HG03442 (cell line): Measurements from ENCODE around the gene TMEM151B.

ENCODE experiments used
- ATAC-seq: cut with Tn5 transposase; IDR thresholded peaks from one replicate; pipeline ENCODE4 v1.9.1; 2021; ENCODE audit warnings: mild to moderate bottlenecking, moderate library complexity; ENCODE audit not compliant: unreplicated experiment

TMEM151B gene

DNA sequence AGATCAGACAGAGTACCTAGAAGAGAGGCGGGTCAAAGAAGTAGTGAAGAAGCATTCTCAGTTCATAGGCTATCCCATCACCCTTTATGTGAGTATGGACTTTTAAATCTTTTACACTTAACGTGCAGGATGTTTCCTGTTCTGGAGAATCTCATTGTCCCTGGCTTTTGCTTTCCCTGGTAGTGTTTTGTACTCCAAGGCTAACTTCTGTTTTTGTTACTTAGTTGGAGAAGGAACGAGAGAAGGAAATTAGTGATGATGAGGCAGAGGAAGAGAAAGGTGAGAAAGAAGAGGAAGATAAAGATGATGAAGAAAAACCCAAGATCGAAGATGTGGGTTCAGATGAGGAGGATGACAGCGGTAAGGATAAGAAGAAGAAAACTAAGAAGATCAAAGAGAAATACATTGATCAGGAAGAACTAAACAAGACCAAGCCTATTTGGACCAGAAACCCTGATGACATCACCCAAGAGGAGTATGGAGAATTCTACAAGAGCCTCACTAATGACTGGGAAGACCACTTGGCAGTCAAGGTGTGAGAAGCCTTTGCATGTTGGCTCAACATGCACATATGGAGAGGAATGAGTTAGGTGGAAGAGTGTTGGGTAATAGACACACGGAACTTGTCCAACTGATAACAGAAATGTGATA is 20.1 kb upstream of the TMEM151B start:
- ATAC-seq: no peak

- ATAC-seq: no peak
Observed at GRCh38 chr6:44250718-44251123, 19.5 kb upstream of the TMEM151B start.

DNA sequence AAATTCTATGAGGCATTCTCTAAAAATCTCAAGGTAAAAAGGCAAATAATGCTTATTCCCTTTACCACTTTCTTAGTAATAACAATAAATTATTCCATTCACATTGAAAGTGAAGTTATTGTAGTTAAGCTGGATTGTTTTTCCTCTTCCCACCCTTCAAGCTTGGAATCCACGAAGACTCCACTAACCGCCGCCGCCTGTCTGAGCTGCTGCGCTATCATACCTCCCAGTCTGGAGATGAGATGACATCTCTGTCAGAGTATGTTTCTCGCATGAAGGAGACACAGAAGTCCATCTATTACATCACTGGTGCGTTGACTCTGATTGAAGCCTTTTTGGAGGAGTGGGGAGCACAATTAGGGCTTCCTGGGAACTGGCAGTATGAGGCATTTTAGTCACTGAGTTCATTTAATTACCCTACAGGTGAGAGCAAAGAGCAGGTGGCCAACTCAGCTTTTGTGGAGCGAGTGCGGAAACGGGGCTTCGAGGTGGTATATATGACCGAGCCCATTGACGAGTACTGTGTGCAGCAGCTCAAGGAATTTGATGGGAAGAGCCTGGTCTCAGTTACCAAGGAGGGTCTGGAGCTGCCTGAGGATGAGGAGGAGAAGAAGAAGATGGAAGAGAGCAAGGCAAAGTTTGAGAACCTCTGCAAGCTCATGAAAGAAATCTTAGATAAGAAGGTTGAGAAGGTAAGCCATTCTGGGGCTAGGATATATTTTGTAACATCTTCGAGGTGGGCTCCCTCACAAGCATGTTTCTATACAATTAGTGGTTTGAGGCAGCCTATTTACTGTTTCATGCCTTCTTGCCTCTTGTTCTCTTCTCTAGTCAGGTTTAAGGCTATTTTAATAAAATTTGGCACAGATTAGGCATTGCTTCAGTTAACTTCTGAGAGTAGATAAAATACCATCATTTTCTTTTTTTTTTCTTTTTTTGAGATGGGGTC is 18.4 kb upstream of the TMEM151B start:
- ATAC-seq: no peak

DNA sequence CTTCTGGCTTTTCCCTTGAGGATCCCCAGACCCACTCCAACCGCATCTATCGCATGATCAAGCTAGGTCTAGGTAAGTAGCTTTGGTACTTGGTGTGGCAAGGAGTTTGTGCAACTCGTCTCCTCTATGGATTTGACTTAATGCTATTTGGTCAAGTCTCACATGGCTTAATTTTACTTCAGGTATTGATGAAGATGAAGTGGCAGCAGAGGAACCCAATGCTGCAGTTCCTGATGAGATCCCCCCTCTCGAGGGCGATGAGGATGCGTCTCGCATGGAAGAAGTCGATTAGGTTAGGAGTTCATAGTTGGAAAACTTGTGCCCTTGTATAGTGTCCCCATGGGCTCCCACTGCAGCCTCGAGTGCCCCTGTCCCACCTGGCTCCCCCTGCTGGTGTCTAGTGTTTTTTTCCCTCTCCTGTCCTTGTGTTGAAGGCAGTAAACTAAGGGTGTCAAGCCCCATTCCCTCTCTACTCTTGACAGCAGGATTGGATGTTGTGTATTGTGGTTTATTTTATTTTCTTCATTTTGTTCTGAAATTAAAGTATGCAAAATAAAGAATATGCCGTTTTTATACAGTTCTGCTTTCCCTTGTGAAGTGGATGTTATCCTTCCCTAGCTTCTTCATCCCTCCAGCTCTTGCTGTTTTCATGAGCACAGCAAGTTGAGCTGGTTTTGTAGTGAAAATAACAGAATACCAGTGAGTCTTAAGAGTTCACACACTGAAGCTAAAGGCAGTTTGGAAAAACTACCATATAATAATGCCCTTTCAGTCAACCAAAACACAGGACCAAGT is 16.7 kb upstream of the TMEM151B start:
- no peak for ATAC-seq

- no peak for ATAC-seq
Observed at GRCh38 chr6:44254191-44255104, 15.8 kb upstream of the TMEM151B start.

DNA sequence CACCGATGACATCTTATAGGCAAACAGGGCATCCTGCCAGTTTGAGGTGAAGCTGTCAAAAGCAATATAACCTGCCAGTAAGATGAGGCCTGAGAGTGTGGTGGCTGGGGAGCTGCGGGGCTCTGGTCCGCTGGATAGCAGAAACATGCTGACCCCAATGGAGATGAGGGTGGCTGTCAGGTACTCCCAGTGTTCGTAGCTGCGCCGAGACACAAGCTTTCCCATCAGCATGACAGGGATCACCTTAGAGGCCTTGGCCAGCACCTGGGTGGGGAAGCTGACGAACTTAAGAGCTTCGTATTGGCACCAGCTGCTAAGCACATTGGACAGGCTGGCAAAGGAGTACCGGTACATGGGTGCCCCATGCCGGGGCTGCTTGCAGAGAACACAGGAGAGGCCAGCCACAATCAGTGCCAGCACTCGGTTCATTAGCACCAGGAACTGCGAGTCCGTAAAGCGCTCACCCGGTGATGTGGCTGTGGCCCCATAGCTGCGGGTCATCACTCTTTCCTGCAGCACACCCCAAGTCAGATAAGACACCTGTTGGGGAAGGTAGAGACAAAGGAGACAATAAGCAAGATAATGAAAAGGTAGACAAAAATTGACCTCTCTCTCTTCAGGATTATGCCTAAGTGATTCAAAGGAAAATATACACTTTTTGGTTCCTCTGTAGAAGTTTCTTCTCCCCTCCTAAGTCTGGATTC is 15.0 kb upstream of the TMEM151B start:
- no peak for ATAC-seq

DNA sequence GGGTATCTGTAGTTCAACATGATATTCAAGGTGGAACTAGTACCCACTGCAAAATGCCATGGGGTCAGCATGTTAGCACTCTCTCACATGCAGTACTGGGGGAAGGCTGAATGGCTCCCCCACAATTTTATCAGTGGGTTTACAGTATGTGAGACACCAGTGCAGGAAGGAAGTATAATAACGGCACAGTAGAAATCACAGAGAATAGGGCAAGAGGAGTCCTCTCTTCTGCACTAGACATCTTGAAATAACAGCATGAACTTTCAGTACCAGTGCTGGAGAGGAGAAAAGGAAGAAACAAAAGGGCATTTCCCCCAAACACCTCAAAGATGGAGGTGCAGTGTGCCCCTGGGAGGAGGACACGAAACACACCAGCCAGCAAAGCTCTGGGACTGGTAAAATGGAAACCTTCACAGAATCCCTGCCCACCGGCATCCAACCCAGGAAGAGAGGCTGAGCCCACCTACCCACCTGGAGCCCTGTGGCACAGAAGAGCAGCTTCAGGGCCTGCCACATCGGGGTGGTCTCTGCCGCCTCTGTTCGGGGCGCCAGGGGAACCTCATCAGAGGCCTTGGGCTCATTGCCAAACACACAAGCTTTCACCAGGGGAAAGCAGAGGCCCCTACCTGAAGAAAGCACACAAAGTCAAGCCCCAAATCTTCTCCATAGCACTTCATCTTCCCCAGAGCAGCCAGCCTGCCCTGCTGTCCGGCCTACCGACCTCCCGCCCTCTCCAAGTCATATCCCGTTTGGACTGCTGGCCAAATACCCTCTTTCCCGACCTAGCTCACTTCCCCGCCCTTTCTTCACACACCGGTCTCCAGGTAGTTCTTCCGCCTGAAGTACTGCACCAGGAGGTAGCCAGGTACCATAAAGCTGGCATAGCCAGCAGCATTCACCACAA is 14.1 kb upstream of the TMEM151B start:
- ATAC-seq: no peak

DNA sequence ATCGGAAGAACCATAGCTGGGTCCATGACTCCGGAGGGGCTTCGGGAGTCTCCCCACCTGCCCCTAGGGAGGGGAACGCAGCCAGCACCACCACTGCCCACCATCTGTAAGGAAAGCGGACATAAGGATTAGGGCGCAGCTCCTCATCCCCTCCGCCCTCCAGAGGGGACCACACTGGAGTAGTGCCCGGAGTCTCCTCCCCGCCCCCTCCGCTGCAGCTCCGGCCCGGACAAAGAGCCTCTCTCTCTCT is 13.6 kb upstream of the TMEM151B start:
- ATAC-seq: no peak

- peak; percentile 42 for ATAC-seq
Observed at GRCh38 chr6:44257025-44257752, 13.1 kb upstream of the TMEM151B start, which contains the start of gene SLC35B2. TSS of gene SLC35B2 (minus strand) at chr6:44257528. CDS start at chr6:44257410, 118 bp downstream.

DNA sequence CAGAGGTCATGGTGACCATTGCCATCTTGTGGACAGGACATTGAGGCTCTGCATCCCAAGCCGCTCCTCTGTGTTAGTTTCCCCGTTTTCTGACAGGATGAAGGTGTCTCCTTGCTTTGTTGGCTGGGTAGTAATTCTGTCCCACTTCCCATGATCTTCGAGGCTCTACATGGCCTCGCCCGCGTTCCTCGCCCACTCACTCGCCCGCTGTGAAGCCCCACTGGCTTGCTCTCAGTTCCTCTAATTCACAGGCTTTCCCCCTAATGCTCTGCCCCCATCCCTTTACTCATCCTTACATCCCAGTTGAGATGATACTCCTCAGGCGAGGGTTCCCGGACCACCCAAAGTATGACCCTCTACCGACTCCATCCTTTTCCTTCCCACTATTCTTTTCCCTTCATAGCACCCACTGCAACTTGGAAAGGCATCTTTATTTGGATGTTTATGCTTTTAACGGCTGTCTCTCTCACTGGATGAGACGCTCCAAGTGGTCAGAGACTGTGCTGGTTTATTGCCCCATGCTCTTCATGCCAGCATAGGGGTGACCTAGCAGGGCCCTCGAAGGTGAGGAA is 12.4 kb upstream of the TMEM151B start:
- peak; percentile 21 for ATAC-seq

DNA sequence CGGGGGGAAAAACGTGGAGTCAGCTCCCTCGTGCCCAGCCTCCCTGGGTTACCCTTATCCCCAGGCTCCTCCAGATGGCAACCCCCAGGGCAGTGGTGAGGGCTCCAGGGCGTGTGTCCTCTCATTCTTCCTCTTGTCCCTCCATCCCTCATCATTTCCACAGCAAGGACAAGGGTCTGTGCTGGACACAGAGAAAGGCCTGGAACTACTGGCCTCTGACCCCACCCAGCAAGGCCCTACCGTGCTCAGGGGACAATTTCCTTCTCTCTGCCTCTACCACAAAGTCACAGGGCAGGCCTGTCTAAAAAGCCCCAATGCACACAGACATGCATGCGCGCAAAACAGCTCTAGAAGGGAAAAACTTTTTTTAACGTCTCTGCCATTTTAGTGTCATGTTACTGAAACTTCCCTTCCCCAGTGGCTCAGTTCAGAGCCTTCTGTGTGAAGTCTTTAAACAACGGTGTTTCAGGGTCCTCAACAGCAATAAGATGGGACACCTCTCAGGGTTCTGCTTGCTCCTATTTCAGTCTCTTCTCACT is 11.9 kb upstream of the TMEM151B start:
- ATAC-seq: no peak

GRCh38 chr6:44258921-44259320 is 11.3 kb upstream of the TMEM151B start:
- ATAC-seq: no peak

GRCh38 chr6:44260011-44260410 is 10.2 kb upstream of the TMEM151B start:
- ATAC-seq: no peak

GRCh38 chr6:44260451-44261297 is 9.6 kb upstream of the TMEM151B start:
- no peak for ATAC-seq

DNA sequence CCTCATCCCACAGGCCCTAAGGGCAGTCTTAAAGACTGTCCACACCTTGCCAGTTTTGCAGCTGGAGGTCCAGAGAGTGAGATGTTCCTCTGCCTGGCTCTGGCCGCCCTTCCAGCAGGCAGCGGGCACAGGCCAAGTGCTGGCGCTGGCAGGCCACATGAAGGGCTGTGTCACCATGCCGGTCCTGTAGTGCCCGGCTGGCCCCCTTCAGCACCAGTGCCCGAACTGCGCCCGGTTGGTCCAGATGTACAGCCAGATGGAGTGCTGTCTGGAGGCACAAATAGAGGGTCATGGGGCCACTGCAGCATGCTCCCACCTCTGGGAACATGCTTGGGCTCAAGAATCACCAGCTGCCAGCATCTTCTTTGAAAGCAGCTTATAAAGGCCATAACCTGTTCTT is 8.7 kb upstream of the TMEM151B start:
- no peak for ATAC-seq

GRCh38 chr6:44262467-44263353 is 7.5 kb upstream of the TMEM151B start:
- ATAC-seq: no peak
